GM12878 (cell line): ENCODE results near the gene GRM5. TPM values are rescaled to one million over a fixed set of nuclear protein-coding genes. Genes with fewer than 3 reads are reported as not detected.

ENCODE experiments used
- CHD2 ChIP-seq: IDR thresholded peaks from 2 replicates; pipeline ENCODE4 v1.6.1; 2011; ENCODE audit warnings: low read depth, low read length, improper control_type of control experiment, borderline replicate concordance
- CHD4 ChIP-seq: fragments of 200-600 bp; sonication (generic); IDR thresholded peaks from 2 replicates; pipeline ENCODE4 v1.6.1; 2016; ENCODE audit warnings: mild to moderate bottlenecking
- EED ChIP-seq: sonication (generic); IDR thresholded peaks from 2 replicates; pipeline ENCODE4 v1.6.1; 2016; ENCODE audit warnings: antibody characterized with exemption, low read depth
- EGR1 ChIP-seq, 2 experiments: IDR thresholded peaks; 1 replicate in 1 of 2; 2 replicates in 1 of 2; pipeline ENCODE4 v1.6.1; 2011 to 2012; ENCODE audit warnings: low read depth in 2 of 2, low read length in 2 of 2, borderline replicate concordance in 1 of 2, mild to moderate bottlenecking in 1 of 2, moderate library complexity in 1 of 2
- EP300 ChIP-seq, 2 experiments: fragments of 150-350 bp in 1 of 2; IDR thresholded peaks; 2 replicates each; pipeline ENCODE4 v1.6.1; 2011 to 2012; ENCODE audit warnings: low read depth in 2 of 2, low read length in 2 of 2, borderline replicate concordance in 1 of 2, improper control_type of control experiment in 1 of 2, inconsistent platforms in 1 of 2; ENCODE audit not compliant: control insufficient read depth in 1 of 2
- ETV6 ChIP-seq, 2 experiments: fragments of 450-650 bp in 1 of 2; IDR thresholded peaks in 1 of 2; conservative IDR thresholded peaks in 1 of 2; 2 replicates each; pipeline ENCODE4 v1.6.1; 2014; ENCODE audit warnings: antibody characterized with exemption in 1 of 2, borderline replicate concordance in 1 of 2, low read depth in 1 of 2, mild to moderate bottlenecking in 1 of 2, moderate library complexity in 1 of 2
- GABPA ChIP-seq: IDR thresholded peaks from 2 replicates; pipeline ENCODE4 v1.6.1; 2014; ENCODE audit warnings: antibody characterized with exemption, low read depth, mild to moderate bottlenecking, inconsistent platforms
- MTA3 ChIP-seq: IDR thresholded peaks from 2 replicates; pipeline ENCODE4 v1.6.1; 2012; ENCODE audit warnings: low read length, inconsistent platforms, borderline replicate concordance
- NR2F1 ChIP-seq: fragments of 450-650 bp; conservative IDR thresholded peaks from 2 replicates; pipeline ENCODE4 v1.6.1; 2017; ENCODE audit warnings: mild to moderate bottlenecking
- POU2F2 ChIP-seq: IDR thresholded peaks from 3 replicates; pipeline ENCODE4 v1.6.1; 2011; ENCODE audit warnings: low read depth, mild to moderate bottlenecking, low read length, borderline replicate concordance
- SMC3 ChIP-seq: IDR thresholded peaks from 2 replicates; pipeline ENCODE4 v1.6.1; 2011; ENCODE audit warnings: low read length, improper control_type of control experiment, borderline replicate concordance
- SUZ12 ChIP-seq: fragments of 200-600 bp; sonication (generic); IDR thresholded peaks from one replicate; pipeline ENCODE4 v1.6.1; 2018; ENCODE audit warnings: antibody characterized with exemption, mild to moderate bottlenecking; ENCODE audit not compliant: unreplicated experiment
- TARDBP ChIP-seq: IDR thresholded peaks from 2 replicates; pipeline ENCODE4 v1.6.1; 2016; ENCODE audit warnings: borderline replicate concordance
- ZBED1 ChIP-seq: IDR thresholded peaks from 2 replicates; pipeline ENCODE4 v1.6.1; 2016; ENCODE audit warnings: borderline replicate concordance
- ZBTB11 ChIP-seq: fragments of 450-650 bp; formaldehyde crosslinking; IDR thresholded peaks from 2 replicates; pipeline ENCODE4 v1.5.0; 2022; ENCODE audit warnings: mild to moderate bottlenecking, missing genetic modification characterization
- ZBTB40 ChIP-seq: fragments of 450-650 bp; IDR thresholded peaks from 2 replicates; pipeline ENCODE4 v1.6.1; 2016; ENCODE audit warnings: mild to moderate bottlenecking, moderate library complexity, borderline replicate concordance
- ZNF687 ChIP-seq: fragments of 450-650 bp; IDR thresholded peaks from 2 replicates; pipeline ENCODE4 v1.6.1; 2017; ENCODE audit warnings: mild to moderate bottlenecking, moderate library complexity
- polyA plus RNA-seq, 11 experiments: library from polyadenylated mRNA; depleted of rRNA in 4 of 11; unstranded in 6 of 11; stranded (reverse) in 5 of 11; fragments of >200 nt; fragmentation: Nextera tagmentation in 4 of 11; fragmentation: Illumina TruSeq in 1 of 11; extraction: Ambion mirVana in 4 of 11; extraction: Trizol in 1 of 11; gene quantifications; 1 replicate in 1 of 11; 2 replicates in 10 of 11; pipeline versions ENCODE4 v1.2.1 to v1.2.3, GENCODE V29; 2011 to 2016; ENCODE audit warnings: inconsistent platforms in 2 of 11, missing spikeins in 2 of 11, low read depth in 1 of 11
- total RNA-seq, 4 experiments: library from RNA; depleted of rRNA in 3 of 4; stranded (reverse); fragments of >200 nt in 3 of 4; fragmentation: Illumina TruSeq in 1 of 4; extraction: Trizol in 1 of 4; gene quantifications; 2 replicates each; pipeline versions ENCODE4 v1.2.1 to v1.2.3, GENCODE V29; 2013 to 2021

GRM5 gene
- total and polyA plus RNA-seq, 10 of the 15 experiments (the other 5 are each of a cell fraction or from before 2014, with no cell fraction given) = not detected

- no peak for TF ChIP-seq ZBTB40
- no peak for TF ChIP-seq ETV6 (conservative IDR thresholded peaks at IDR 0.05 in 1 of 2, IDR thresholded peaks at IDR 0.05 in 1 of 2; ENCODE audit: borderline replicate concordance in 1 of 2, low read depth in 1 of 2)
- TF ChIP-seq ZNF687 = no peak
- peak; percentile 98 for TF ChIP-seq SMC3
- TF ChIP-seq ZBED1 = no peak
- TF ChIP-seq NR2F1 = no peak
- TF ChIP-seq TARDBP = 0 out of 2 replicates have a peak, but pooled peaks have one; percentile 47
- 0 out of 3 replicates have a peak, but pooled peaks have one; percentile 44 for TF ChIP-seq POU2F2
- TF ChIP-seq ZBTB11 (CRISPR knock-in tag) = no peak
- TF ChIP-seq EP300 (IDR thresholded peaks at IDR 0.05; ENCODE audit: borderline replicate concordance in 1 of 2, control insufficient read depth in 1 of 2, low read depth in 2 of 2, low read length in 2 of 2) = no peak
- TF ChIP-seq MTA3 = no peak
- TF ChIP-seq GABPA = no peak
- TF ChIP-seq EED = peak; percentile 36; the same call in 1 of the 2 replicates
- no peak for TF ChIP-seq EGR1 (IDR thresholded peaks at IDR 0.05; ENCODE audit: borderline replicate concordance in 1 of 2, low read depth in 2 of 2, low read length in 2 of 2)
- TF ChIP-seq CHD2 = no peak
- TF ChIP-seq SUZ12 = no peak
- no peak for TF ChIP-seq CHD4
Measured at GRCh38 chr11:88543902-88544655, 521.7 kb downstream of the GRM5 start (continued).
